MCF 10A (cell line): ENCODE measurements around the gene CREBRF. TPM values are rescaled to one million over a fixed set of nuclear protein-coding genes. Genes with fewer than 3 reads are reported as not detected.

ENCODE experiments used
- BruUV-seq: library from RNA; stranded (reverse); fragments of 400-500 nt; replicated peaks from 2 replicates; lab custom pipeline; 2021; lab: Mats Ljungman, UMichigan
- CTCF ChIA-PET: fragments of 300-600 bp; sonication (Branson Sonifier 250); formaldehyde crosslinking; extraction: SDS; loops from one replicate; lab custom pipeline; 2021; ENCODE audit warnings: antibody characterized with exemption, inconsistent platforms; lab: Yijun Ruan, JAX
- POLR2A ChIA-PET: fragments of 300-600, 350-650 bp; sonication (Branson Sonifier 250); formaldehyde crosslinking; extraction: SDS; loops from one replicate; lab custom pipeline; 2020; ENCODE audit warnings: antibody characterized with exemption, inconsistent platforms; lab: Yijun Ruan, JAX
- DNase-seq: peaks from one replicate; pipeline ENCODE4 v3.0.0-alpha.2; 2018; ENCODE audit not compliant: unreplicated experiment
- H3K27ac Mint-ChIP-seq: one replicate; pipeline ENCODE4 v1.8.0; 2022; ENCODE audit warnings: mild to moderate bottlenecking, low read depth, mixed read lengths; ENCODE audit not compliant: unreplicated experiment
- H3K27me3 Mint-ChIP-seq: one replicate; pipeline ENCODE4 v1.8.0; 2022; ENCODE audit warnings: mixed read lengths; ENCODE audit not compliant: insufficient read depth, unreplicated experiment
- H3K36me3 Mint-ChIP-seq: one replicate; pipeline ENCODE4 v1.8.0; 2022; ENCODE audit warnings: mild to moderate bottlenecking, moderate library complexity, mixed read lengths; ENCODE audit not compliant: insufficient read depth, unreplicated experiment
- H3K4me1 Mint-ChIP-seq: one replicate; pipeline ENCODE4 v1.8.0; 2022; ENCODE audit warnings: mixed read lengths; ENCODE audit not compliant: insufficient read depth, unreplicated experiment
- H3K4me3 Mint-ChIP-seq: one replicate; pipeline ENCODE4 v1.8.0; 2022; ENCODE audit warnings: mild to moderate bottlenecking, moderate library complexity, mixed read lengths; ENCODE audit not compliant: unreplicated experiment
- H3K9me3 Mint-ChIP-seq: one replicate; pipeline ENCODE4 v1.8.0; 2022; ENCODE audit warnings: mixed read lengths; ENCODE audit not compliant: unreplicated experiment
- CTCF ChIP-seq: fragments of 200-600 bp; IDR thresholded peaks from one replicate; pipeline ENCODE4 v1.8.0; 2022; ENCODE audit warnings: antibody characterized with exemption, mild to moderate bottlenecking; ENCODE audit not compliant: unreplicated experiment
- intact Hi-C: fragments of 100-400 bp; cut with micrococcal nuclease; formaldehyde crosslinking; loops from 2 replicates; pipeline ENCODE4 v1.14.1; 2022
- total RNA-seq: library from RNA; stranded (reverse); gene quantifications from 2 replicates; pipeline ENCODE4 v1.2.3, GENCODE V29; 2022

CREBRF gene
- total RNA-seq, 1 experiment from 2014 or later, result 16.2 TPM

DNA sequence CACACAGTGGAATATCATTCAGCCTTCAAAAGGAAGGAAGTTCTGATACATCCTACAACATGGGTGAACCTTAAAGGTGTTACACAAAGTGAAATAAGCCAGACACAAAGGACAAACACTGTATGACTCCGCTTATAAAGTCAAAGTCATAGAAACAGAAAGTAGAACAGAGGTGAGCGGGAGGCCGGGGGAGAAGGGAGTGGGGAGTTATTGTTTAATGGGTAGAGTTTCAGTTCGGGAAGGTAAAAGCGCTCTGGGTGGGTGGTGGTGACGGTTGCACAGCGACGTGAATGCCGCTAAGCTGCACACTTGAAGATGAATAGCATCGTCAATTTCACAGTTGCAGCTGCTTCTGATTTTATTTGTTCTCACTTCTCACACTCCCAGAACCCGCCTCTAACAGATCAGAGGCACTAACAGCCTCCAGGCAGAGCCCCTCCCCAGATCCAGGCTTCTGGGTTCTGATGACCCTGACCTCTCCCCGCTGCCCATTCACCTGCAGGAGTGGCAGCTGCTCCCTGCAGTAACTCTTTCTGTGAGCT is 122.3 kb downstream of the CREBRF start:
- no peaks in the 10 kb centered on the region for H3K36me3 Mint-ChIP-seq
- no peaks in the 10 kb centered on the region for H3K9me3 Mint-ChIP-seq
- CTCF ChIA-PET, result interaction anchor here (0.5 kb wide), 1 partner anchor 305 kb away, joined by 3 read pairs; no protein-coding TSS in a partner anchor
- TF ChIP-seq CTCF, result no peak
- no peak overlapping the region for H3K4me3 Mint-ChIP-seq
- no peak for DNase-seq
- intact Hi-C loops, result no loop called here
- no peaks in the 10 kb centered on the region for H3K4me1 Mint-ChIP-seq
- no TSS peak for BruUV-seq
- no peaks in the 10 kb centered on the region for H3K27me3 Mint-ChIP-seq
- no peak overlapping the region for H3K27ac Mint-ChIP-seq
- POLR2A ChIA-PET, result interaction anchor here (0.7 kb wide), 1 partner anchor 43 kb away, joined by 3 read pairs; no protein-coding TSS in a partner anchor

- CTCF ChIA-PET, result interaction anchor here (0.5 to 1.1 kb wide), 4 partner anchors 8 to 193 kb away, joined by 3 to 8 read pairs (median 3); no protein-coding TSS in a partner anchor
- intact Hi-C loops, result no loop called here
These were observed 124.2 kb downstream of the CREBRF start for GRCh38 chr5:173180331-173180730.

GRCh38 chr5:173187054-173187743 is 131.0 kb downstream of the CREBRF start:
- H3K27ac Mint-ChIP-seq, result no peak overlapping the region
- H3K4me1 Mint-ChIP-seq, result no peaks in the 10 kb centered on the region
- H3K9me3 Mint-ChIP-seq, result no peaks in the 10 kb centered on the region
- no peaks in the 10 kb centered on the region for H3K36me3 Mint-ChIP-seq
- H3K4me3 Mint-ChIP-seq, result no peak overlapping the region
- intact Hi-C loops, result no loop called here
- ChIA-PET CTCF (interaction anchor here (0.6 to 2.4 kb wide), 8 partner anchors 12 to 1605 kb away, joined by 3 to 11 read pairs (median 3); no protein-coding TSS in a partner anchor), POLR2A (no interaction called here)
- peaks cover 10% of the 10 kb centered on the region for H3K27me3 Mint-ChIP-seq
- BruUV-seq, result no TSS peak
- DNase-seq, result peak; percentile 9
- TF ChIP-seq CTCF, result peak; percentile 18

More at GRCh38 chr5:173180331-173180730, 124.2 kb downstream of the CREBRF start:
- DNase-seq, result no peak
- no peak for TF ChIP-seq CTCF
- Mint-ChIP-seq H3K27me3 (peaks cover 6% of the 10 kb centered on the region), H3K27ac (no peak overlapping the region), H3K4me3 (no peak overlapping the region), H3K4me1 (no peaks in the 10 kb centered on the region), H3K9me3 (no peaks in the 10 kb centered on the region), H3K36me3 (no peaks in the 10 kb centered on the region)
- POLR2A ChIA-PET, result interaction anchor here (0.7 kb wide), 1 partner anchor 170 kb away, joined by 3 read pairs; no protein-coding TSS in a partner anchor
- no TSS peak for BruUV-seq

DNA sequence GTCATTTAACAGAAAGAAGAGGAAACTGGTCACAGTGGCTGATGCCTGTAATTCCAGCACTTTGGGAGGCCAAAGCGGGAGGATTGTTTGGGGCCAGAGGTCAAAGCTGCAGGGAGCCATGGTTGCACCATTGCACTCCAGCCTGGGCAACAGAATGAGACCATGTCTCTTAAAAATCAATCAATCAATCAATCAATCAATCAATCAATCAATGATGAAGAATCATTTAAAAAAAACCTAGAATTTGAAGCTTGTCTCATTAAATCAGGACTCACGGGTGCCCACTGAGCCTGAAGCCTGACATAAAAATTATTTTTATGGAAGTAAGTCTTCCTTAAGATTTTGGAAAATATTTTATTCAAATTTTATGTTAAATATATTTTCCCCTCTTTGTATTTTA is 132.1 kb downstream of the CREBRF start:
- Mint-ChIP-seq H3K4me1 (no peaks in the 10 kb centered on the region), H3K9me3 (no peaks in the 10 kb centered on the region), H3K27ac (no peak overlapping the region), H3K36me3 (no peaks in the 10 kb centered on the region), H3K27me3 (peaks cover 10% of the 10 kb centered on the region), H3K4me3 (no peak overlapping the region)
- CTCF ChIA-PET, result interaction anchor here (0.6 to 2.4 kb wide), 5 partner anchors 8 to 106 kb away, joined by 3 to 11 read pairs (median 3); no protein-coding TSS in a partner anchor
- no TSS peak for BruUV-seq
- no peak for TF ChIP-seq CTCF
- intact Hi-C loops, result no loop called here
- DNase-seq, result no peak
- POLR2A ChIA-PET, result no interaction called here
